GM04503 (cell line): Measurements from ENCODE around the gene RDH13.
"Not testable (repeated sequence)": the region's sequence is repeated elsewhere in the genome, so short reads cannot be mapped to it uniquely, and the experiment has no call there.

ENCODE experiments used
- DNase-seq: peaks from one replicate; pipeline ENCODE4 v3.0.0-alpha.2; 2012; ENCODE audit warnings: low read depth

RDH13 gene

GRCh38 chr19:55014714-55015113 is 48.2 kb downstream of the RDH13 start:
- DNase-seq: no peak

- no peak for DNase-seq
These were observed 49.4 kb downstream of the RDH13 start for GRCh38 chr19:55013596-55013995.

GRCh38 chr19:55012306-55012705 is 50.6 kb downstream of the RDH13 start:
- DNase-seq: no peak

GRCh38 chr19:55010561-55010960 is 52.4 kb downstream of the RDH13 start:
- DNase-seq: not testable (repeated sequence)

- not testable (repeated sequence) for DNase-seq
These were observed 54.2 kb downstream of the RDH13 start for GRCh38 chr19:55008781-55009180.

- not testable (repeated sequence) for DNase-seq
These were observed 54.8 kb downstream of the RDH13 start for GRCh38 chr19:55008189-55008588.

- not testable (repeated sequence) for DNase-seq
These were observed 55.4 kb downstream of the RDH13 start for GRCh38 chr19:55007537-55007936.

- not testable (repeated sequence) for DNase-seq
These were observed 56.2 kb downstream of the RDH13 start for GRCh38 chr19:55006795-55007194.

- DNase-seq: no peak
These were observed 57.1 kb downstream of the RDH13 start for GRCh38 chr19:55005684-55006488.

GRCh38 chr19:55000761-55001160 is 62.2 kb downstream of the RDH13 start:
- no peak for DNase-seq

GRCh38 chr19:54998751-54999239 is 64.2 kb downstream of the RDH13 start:
- DNase-seq: not testable (repeated sequence)

- no peak for DNase-seq
These were observed 67.4 kb downstream of the RDH13 start for GRCh38 chr19:54995561-54995960.
